Skeletal muscle tissue (tissue), 4 donors: ENCODE measurements around the gene MNT. TPM values are rescaled to one million over a fixed set of nuclear protein-coding genes. Genes with fewer than 3 reads are reported as not detected.

Experiments
- H3K27ac ChIP-seq: one replicate; pipeline ENCODE4 v1.7.0; 2013; ENCODE audit warnings: mild to moderate bottlenecking, low read depth, low read length, inconsistent platforms
- H3K27me3 ChIP-seq, 3 donors: one replicate each; pipeline ENCODE4 v1.7.0; 2013; ENCODE audit warnings: low read length in 3 of 3; ENCODE audit not compliant: control insufficient read depth in 3 of 3, insufficient read depth in 3 of 3
- H3K36me3 ChIP-seq, 3 donors: one replicate each; pipeline ENCODE4 v1.7.0; 2013; ENCODE audit warnings: low read length in 3 of 3; ENCODE audit not compliant: control insufficient read depth in 3 of 3, insufficient read depth in 3 of 3
- H3K4me1 ChIP-seq, 3 donors: one replicate each; pipeline ENCODE4 v1.7.0; 2013; ENCODE audit warnings: low read length in 3 of 3, mild to moderate bottlenecking in 3 of 3; ENCODE audit not compliant: control insufficient read depth in 3 of 3, insufficient read depth in 3 of 3
- H3K4me3 ChIP-seq, 3 donors: one replicate each; pipeline ENCODE4 v1.7.0; 2013; ENCODE audit warnings: low read length in 3 of 3
- H3K9ac ChIP-seq, 3 donors: one replicate each; pipeline ENCODE4 v1.7.0; 2013; ENCODE audit warnings: low read length in 3 of 3, mild to moderate bottlenecking in 3 of 3, moderate library complexity in 2 of 3, low read depth in 1 of 3
- H3K9me3 ChIP-seq, 3 donors: one replicate each; pipeline ENCODE4 v1.7.0; 2013; ENCODE audit warnings: low read length in 3 of 3; ENCODE audit not compliant: control insufficient read depth in 3 of 3
- total RNA-seq: library from RNA; depleted of rRNA; stranded (reverse); fragments of >200 nt; gene quantifications from one replicate; pipeline ENCODE4 v1.2.3, GENCODE V29; 2014
- donor health status: Osteomylitis.

Gene MNT
- total RNA-seq, 1 donor from 2014 or later: 5.2 TPM

DNA sequence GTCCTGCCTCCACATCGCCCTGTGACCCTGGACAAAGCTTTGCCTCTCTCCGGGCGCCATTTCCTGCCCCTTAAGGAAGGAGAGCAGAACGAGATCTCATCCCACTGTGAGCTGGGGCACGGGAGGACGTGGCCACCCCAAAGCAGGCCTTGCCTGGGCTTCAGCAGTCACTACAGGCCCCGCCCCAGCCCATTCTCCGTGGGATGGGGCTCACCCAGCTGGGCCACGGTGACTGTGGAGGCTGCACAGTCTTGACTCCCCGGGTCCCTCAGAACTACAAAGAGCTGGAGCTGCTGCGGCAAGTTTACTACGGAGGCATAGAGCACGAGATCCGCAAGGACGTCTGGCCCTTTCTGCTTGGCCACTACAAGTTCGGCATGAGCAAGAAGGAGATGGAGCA lies 28.2 kb downstream of the MNT start:
- peaks cover 27 to 52% (median 48%) of the 10 kb centered on the region in 3 donors for H3K36me3 ChIP-seq
- no peaks in the 10 kb centered on the region for H3K27me3 ChIP-seq
- no peak overlapping the region for H3K4me3 ChIP-seq
- no peak overlapping the region for H3K27ac ChIP-seq
- H3K9me3 ChIP-seq: no peaks in the 10 kb centered on the region
- H3K9ac ChIP-seq: no peak overlapping the region
- H3K4me1 ChIP-seq: peaks cover 2 to 5% (median 4%) of the 10 kb centered on the region in 3 donors

DNA sequence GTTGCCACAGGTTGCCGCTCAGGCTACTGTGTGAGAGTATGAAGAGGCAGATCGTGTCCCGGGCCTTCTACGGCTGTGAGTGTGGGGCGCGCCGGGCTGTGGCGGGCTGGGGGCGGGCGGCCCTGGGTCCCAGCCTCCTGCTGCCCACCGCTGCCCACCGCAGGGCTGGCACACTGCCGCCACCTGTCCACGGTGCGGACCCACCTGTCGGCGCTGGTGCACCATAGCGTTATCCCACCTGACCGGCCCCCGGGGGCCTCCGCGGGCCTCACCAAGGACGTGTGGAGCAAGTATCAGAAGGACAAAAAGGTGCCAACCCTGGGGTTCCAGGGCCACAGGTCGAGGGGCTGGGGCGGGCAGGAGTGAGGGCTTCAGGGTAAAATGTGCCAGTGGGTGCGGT lies 28.7 kb downstream of the MNT start:
- Histone ChIP-seq H3K9me3 (no peaks in the 10 kb centered on the region), H3K9ac (no peak overlapping the region), H3K27ac (no peak overlapping the region), H3K27me3 (no peaks in the 10 kb centered on the region), H3K4me1 (peaks cover 2 to 5% (median 4%) of the 10 kb centered on the region in 3 donors), H3K36me3 (peaks cover 25 to 52% (median 45%) of the 10 kb centered on the region in 3 donors), H3K4me3 (no peak overlapping the region)

DNA sequence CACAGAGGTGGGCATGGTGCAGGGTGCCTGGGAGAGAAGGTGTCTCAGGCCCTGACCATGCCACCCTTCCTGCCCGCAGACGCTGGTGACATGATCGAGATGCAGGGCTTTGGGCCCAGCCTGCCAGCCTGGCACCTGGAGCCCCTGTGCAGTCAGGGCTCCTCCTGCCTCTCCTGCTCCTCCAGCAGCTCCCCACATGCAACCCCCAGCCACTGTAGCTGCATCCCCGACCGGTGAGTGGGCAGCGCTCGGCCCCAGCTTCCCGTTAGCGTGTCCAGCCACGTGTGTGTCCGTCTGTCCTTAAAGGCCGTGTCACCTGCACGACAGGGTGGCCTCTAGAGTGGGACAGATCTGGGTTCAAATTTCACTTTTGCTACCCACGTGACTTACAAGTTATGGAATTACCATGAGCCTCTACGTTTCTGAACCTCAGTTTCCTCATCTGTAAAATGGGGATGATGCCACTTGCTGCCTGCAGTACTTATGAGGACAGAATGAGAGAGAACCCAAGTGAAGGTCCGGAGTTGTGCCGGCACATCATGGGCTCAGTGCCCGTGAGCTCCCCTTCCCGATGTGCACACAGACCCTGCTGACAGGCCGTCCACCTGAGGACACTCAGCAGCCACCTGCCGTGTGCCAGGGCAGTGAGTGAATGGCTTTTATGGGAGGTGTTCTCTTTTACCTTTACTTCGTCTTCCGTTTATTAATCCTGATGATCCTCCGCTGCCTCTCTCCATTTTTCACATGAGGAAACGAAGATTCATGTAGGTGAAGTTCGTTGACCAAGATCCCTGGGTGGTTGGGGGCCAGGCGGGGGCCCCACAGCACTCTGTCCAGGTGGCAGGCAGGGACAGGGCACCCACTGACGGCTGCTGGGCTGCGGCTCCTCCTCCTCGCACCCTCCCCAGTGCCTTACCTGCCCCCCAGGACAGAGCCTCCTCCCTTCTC lies 29.4 kb downstream of the MNT start:
- peaks cover 23 to 54% (median 43%) of the 10 kb centered on the region in 3 donors for H3K36me3 ChIP-seq
- no peaks in the 10 kb centered on the region for H3K27me3 ChIP-seq
- H3K9ac ChIP-seq: no peak overlapping the region
- no peak overlapping the region for H3K4me3 ChIP-seq
- no peaks in the 10 kb centered on the region for H3K9me3 ChIP-seq
- H3K27ac ChIP-seq: no peak overlapping the region
- H3K4me1 ChIP-seq: peaks cover 2 to 5% (median 4%) of the 10 kb centered on the region in 3 donors

DNA sequence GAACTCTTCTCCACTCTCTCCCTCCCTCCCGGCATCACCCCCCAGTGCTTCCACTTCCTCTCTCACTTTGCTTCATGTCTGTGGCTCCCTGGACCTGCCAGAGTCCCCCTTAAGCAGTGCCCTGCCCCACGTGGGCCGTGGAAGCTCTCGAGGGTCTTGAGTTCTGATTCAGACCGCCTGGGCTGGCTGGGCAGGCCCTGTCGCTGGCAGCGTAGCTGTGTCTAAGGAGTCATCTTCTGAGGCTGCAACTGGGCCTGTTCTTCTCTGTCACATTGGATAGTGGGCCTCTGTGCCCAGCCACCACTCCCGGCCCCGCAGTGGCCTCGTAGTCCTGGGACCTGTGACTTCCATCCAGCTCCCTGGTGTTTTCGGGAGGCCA lies 30.7 kb downstream of the MNT start:
- Histone ChIP-seq H3K9ac (no peak overlapping the region), H3K4me3 (no peak overlapping the region), H3K27ac (no peak overlapping the region), H3K9me3 (no peaks in the 10 kb centered on the region), H3K36me3 (peaks cover 18 to 43% (median 38%) of the 10 kb centered on the region in 3 donors), H3K27me3 (no peaks in the 10 kb centered on the region), H3K4me1 (peaks cover 3 to 7% (median 5%) of the 10 kb centered on the region in 3 donors)

DNA sequence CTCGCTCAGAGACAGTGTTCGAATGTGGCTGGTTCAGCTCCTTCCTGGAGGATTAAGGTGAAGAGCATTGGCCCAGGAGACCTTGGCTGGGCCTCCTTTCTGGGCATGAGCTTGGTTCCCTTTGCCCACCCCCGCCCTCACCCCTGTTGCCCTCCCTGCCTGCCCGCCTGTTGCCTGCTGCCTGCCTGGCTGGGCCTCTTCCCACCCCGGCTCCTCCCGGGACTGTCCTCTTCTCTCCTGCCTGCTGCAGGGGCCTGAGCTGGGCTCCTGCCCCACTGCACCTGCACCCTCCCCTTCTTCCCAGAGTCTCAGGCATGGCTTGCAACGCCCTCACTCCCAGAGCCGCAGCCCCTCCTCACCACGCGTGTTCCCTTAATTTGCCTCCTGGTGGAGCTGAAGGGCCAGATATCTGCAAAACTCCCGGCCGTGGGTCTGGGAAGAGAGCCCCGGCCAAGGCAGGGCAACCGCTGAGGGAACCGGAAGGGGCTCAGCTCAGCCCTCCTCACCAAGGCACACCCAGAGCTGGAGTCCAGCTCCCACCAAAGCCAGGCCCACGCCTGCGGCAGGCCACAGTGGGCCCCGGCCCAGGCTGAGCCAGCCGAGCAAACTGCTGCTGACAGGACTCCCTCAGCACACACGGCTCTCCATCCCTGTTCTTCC lies 31.2 kb downstream of the MNT start:
- H3K4me1 ChIP-seq: peaks cover 8 to 13% (median 10%) of the 10 kb centered on the region in 3 donors
- H3K9ac ChIP-seq: no peak overlapping the region
- peaks cover 18 to 40% (median 38%) of the 10 kb centered on the region in 3 donors for H3K36me3 ChIP-seq
- no peaks in the 10 kb centered on the region for H3K27me3 ChIP-seq
- no peaks in the 10 kb centered on the region for H3K9me3 ChIP-seq
- no peak overlapping the region for H3K4me3 ChIP-seq
- no peak overlapping the region for H3K27ac ChIP-seq

DNA sequence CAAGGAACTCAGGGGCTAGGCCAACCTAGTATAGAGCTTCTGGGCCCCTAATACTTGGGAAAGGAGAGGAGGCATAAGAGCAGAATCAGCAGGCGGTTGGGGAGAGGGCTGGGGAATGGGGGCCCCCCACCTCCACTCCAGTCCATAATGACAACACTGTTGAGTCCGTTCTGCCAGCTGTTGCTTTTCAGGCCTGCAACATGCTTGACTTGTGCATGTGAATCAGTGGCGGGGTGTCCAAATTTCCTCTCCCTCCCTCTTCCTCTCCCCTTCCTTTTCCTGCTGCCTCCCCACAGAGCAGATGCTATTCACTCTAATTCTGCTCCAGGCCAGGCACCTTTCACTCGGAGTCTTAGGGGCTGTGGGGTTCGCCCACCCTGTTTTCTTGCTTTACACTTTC lies 31.8 kb downstream of the MNT start:
- Histone ChIP-seq H3K9me3 (no peaks in the 10 kb centered on the region), H3K36me3 (peaks cover 18 to 39% (median 38%) of the 10 kb centered on the region in 3 donors), H3K9ac (peak overlapping the region in 1 of 3 donors; percentile 8), H3K27ac (no peak overlapping the region), H3K27me3 (no peaks in the 10 kb centered on the region), H3K4me1 (peaks cover 15 to 19% (median 17%) of the 10 kb centered on the region in 3 donors), H3K4me3 (no peak overlapping the region)

DNA sequence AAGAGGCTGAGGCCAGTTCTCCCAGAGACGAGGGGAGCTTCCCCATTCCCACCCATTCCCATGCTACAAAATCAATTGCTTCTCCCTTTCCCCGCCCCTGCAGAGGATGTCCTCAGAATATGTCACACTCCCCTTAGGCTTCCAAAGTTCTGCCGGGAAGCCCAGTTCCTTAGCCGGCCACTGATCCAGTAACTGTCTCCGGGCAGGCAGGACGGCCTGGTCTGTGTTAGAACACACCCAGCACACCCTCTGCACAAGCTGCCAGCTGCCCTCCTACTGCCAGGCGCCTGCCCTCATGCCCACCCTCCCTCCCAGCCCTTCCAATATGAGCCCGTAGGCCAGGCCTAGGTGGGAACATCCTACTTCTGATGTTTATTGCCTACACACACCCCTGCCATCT lies 32.5 kb downstream of the MNT start:
- no peak overlapping the region for H3K4me3 ChIP-seq
- peaks cover 14 to 34% (median 32%) of the 10 kb centered on the region in 3 donors for H3K36me3 ChIP-seq
- no peak overlapping the region for H3K27ac ChIP-seq
- H3K9me3 ChIP-seq: no peaks in the 10 kb centered on the region
- H3K9ac ChIP-seq: no peak overlapping the region
- no peaks in the 10 kb centered on the region for H3K27me3 ChIP-seq
- H3K4me1 ChIP-seq: peaks cover 22 to 26% (median 24%) of the 10 kb centered on the region in 3 donors

DNA sequence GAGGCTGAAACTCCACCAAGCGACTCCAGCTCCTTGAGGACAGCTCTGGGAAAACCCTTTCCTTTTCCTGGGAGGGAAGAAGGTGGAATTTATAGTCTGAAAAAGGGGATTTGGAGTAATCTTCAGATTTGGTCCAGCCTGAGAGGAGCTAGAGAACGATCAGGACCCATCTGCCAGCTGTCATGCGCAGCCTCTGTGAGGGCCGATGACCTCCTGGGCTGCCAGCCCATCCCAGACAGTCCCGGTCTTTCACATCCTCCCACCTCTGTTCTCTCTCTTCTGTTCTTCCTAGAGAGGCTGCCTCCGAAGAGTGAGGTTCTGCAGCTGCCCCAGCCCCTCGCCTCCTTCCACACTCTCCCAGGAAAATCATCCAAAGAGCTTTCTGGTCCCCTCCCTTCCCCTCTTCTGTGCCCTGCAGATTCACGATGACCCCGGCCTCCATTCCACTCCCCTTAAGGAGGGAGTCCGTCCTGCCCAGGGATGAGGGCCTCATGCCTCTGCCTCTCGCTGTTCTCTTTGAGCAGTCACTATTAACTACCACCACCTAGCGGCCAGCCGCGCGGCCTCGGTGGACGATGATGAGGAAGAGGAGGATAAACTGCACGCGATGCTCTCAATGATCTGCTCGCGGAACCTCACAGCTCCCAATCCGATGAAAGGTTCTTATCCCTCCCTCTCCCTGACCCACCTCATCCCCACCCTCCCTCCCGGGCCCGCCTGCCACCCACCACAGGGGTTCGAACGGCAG lies 33.9 kb downstream of the MNT start:
- Histone ChIP-seq H3K9me3 (no peaks in the 10 kb centered on the region), H3K4me3 (no peak overlapping the region), H3K27me3 (no peaks in the 10 kb centered on the region), H3K4me1 (peaks cover 26 to 30% (median 29%) of the 10 kb centered on the region in 3 donors), H3K36me3 (peaks cover 12 to 36% (median 33%) of the 10 kb centered on the region in 3 donors), H3K9ac (no peak overlapping the region), H3K27ac (no peak overlapping the region)

DNA sequence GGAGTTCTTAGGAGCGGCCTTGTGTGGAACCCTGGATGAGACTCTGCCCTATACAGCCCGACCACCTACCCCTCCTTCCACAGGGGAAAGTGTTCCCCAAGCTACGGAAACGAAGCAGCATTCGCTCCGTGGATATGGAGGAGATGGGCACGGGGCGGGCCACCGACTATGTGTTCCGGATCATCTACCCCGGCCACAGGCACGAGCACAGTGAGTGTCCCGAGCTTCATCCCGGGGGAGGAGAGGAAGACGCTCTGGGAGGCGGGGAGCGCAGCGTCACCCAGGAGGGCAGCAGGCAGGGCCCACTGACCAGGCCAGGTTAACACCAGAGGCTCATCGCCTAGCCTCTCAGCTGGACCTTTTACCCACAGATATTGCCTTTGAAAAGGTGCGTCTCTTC lies 35.7 kb downstream of the MNT start:
- Histone ChIP-seq H3K27ac (no peak overlapping the region), H3K36me3 (peaks cover 15 to 36% (median 24%) of the 10 kb centered on the region in 3 donors), H3K4me1 (peaks cover 26 to 30% (median 29%) of the 10 kb centered on the region in 3 donors), H3K27me3 (no peaks in the 10 kb centered on the region), H3K4me3 (no peak overlapping the region), H3K9ac (peak overlapping the region in 1 of 3 donors; percentile 58), H3K9me3 (no peaks in the 10 kb centered on the region)
